ENCODE results near the gene BOLA2. TPM values are rescaled to one million over a fixed set of nuclear protein-coding genes. Genes with fewer than 3 reads are reported as not detected.

The BOLA2 gene
- total RNA-seq, 2 donors from 2014 or later: 7.1 to 7.8 TPM

Other genes with a start within 250 kb of the BOLA2 start
- gene NPIPB11, start 47.6 kb downstream of the BOLA2 start, total RNA-seq: 1 to 10 TPM in 1 of 2 donors, under 1 TPM in 1; 0.71 to 1.3 TPM
- 10 to 100 TPM; 15.1 to 22.3 TPM for gene SLX1B, start 182 bp upstream of the BOLA2 start, total RNA-seq
- 10 to 100 TPM in 1 of 2 donors, 1 to 10 TPM in 1; 4.7 to 16.6 TPM for gene SULT1A4, start 5.6 kb upstream of the BOLA2 start, total RNA-seq
- 10 to 100 TPM; 40.9 to 53.8 TPM for gene NPIPB12, start 52.1 kb upstream of the BOLA2 start, total RNA-seq
- 1 to 10 TPM; 2.2 to 3.7 TPM for gene SPN, start 208.9 kb upstream of the BOLA2 start, total RNA-seq
- 1 to 10 TPM; 1.7 to 7.4 TPM for gene QPRT, start 224.8 kb upstream of the BOLA2 start, total RNA-seq